GM21786 (cell line): Measurements from ENCODE around the gene TANK.
"Not testable (repeated sequence)": the region's sequence is repeated elsewhere in the genome, so short reads cannot be mapped to it uniquely, and the experiment has no call there.

ENCODE experiments used
- ATAC-seq: cut with Tn5 transposase; IDR thresholded peaks from one replicate; pipeline ENCODE4 v1.9.1; 2021; ENCODE audit not compliant: unreplicated experiment

TANK gene

GRCh38 chr2:161132384-161132783 is 27.8 kb upstream of the TANK start:
- ATAC-seq, result not testable (repeated sequence)

- ATAC-seq, result no peak
Observed at GRCh38 chr2:161133366-161133765, 26.9 kb upstream of the TANK start.

GRCh38 chr2:161134547-161135518 is 25.4 kb upstream of the TANK start:
- ATAC-seq, result no peak

GRCh38 chr2:161135951-161136593 is 24.2 kb upstream of the TANK start:
- ATAC-seq, result no peak

- peak; percentile 78 for ATAC-seq
Observed at GRCh38 chr2:161136696-161137324, 23.4 kb upstream of the TANK start.

GRCh38 chr2:161138429-161138828 is 21.8 kb upstream of the TANK start:
- ATAC-seq, result peak; percentile 20

GRCh38 chr2:161139098-161139987 is 20.9 kb upstream of the TANK start:
- peak; percentile 16 for ATAC-seq

- ATAC-seq, result peak; percentile 34
Observed at GRCh38 chr2:161141033-161141432, 19.2 kb upstream of the TANK start.

GRCh38 chr2:161146209-161146775 is 13.9 kb upstream of the TANK start:
- no peak for ATAC-seq

GRCh38 chr2:161146996-161147395 is 13.2 kb upstream of the TANK start:
- ATAC-seq, result no peak

- peak; percentile 76 for ATAC-seq
Observed at GRCh38 chr2:161147856-161148255, 12.4 kb upstream of the TANK start.

GRCh38 chr2:161150704-161151103 is 9.5 kb upstream of the TANK start:
- ATAC-seq, result no peak

GRCh38 chr2:161152302-161152701 is 7.9 kb upstream of the TANK start:
- ATAC-seq, result no peak

GRCh38 chr2:161158882-161159281 is 1.3 kb upstream of the TANK start:
- ATAC-seq, result no peak

- ATAC-seq, result no peak
Observed at GRCh38 chr2:161159456-161160225, 587 bp upstream of the TANK start.

- no peak for ATAC-seq
Observed at GRCh38 chr2:161161074-161161706, 962 bp downstream of the TANK start.

GRCh38 chr2:161163440-161163839 is 3.2 kb downstream of the TANK start:
- ATAC-seq, result no peak

GRCh38 chr2:161164161-161164560 is 3.9 kb downstream of the TANK start:
- ATAC-seq, result no peak

GRCh38 chr2:161165266-161165665 is 5.0 kb downstream of the TANK start:
- no peak for ATAC-seq
